ENCODE measurements around the gene CENPH.
A peak's percentile ranks its signal among the peaks of the same experiment; 100 is the strongest.
"Not testable (repeated sequence)": the region's sequence is repeated elsewhere in the genome, so short reads cannot be mapped to it uniquely, and the experiment has no call there.

The CENPH gene, protein sequence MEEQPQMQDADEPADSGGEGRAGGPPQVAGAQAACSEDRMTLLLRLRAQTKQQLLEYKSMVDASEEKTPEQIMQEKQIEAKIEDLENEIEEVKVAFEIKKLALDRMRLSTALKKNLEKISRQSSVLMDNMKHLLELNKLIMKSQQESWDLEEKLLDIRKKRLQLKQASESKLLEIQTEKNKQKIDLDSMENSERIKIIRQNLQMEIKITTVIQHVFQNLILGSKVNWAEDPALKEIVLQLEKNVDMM

DNA sequence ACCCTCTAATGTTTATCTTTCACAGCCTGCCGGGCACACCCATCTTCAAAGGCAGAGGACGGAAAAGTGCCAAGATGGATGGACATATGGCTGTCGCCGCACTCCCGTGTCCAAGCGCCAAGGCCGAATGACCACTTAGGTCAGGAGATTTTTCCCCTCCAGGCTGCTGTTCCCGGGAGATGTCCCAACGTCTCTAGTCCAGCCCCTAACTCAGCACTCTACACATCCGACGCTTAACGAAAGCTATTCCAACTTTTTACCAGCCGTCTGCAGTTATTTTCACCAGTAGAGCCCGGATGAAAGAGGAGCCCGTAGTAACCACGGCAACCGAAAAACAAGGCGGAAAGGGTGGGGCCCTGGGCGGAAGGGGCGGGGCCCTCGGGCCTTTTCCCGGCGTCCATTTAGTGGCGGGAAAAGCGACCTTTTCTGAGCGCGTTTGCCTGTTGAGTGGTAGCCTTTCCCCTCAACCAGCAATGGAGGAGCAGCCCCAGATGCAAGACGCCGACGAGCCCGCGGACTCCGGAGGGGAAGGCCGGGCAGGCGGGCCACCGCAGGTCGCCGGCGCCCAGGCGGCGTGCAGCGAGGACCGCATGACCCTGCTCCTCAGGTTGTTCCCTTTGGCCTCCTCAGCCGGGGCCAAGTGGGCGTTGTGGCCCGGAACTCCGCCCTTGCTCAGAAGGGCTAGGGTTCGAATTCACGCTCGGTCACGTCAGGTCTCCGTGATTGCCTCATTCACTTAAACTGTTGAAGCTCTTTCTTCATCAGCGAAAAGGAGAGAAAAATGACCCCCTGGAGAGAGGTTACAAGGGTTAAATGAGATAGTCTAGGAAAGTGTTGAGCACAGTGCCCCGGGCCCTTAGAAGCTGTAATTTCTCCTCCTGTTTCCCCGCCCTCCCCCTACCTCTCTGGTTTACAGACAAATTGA lies at the start of gene CENPH:
TSS of gene CENPH (plus strand) at position 422 of the 925 bp plus-strand sequence. CDS start at position 474, 52 bp downstream.
- peak within 1 kb of the TSS; percentile 81 for H3K4me3 ChIP-seq (ENCODE audit: low read depth, low read length)
- TF ChIP-seq, protein P1, sequence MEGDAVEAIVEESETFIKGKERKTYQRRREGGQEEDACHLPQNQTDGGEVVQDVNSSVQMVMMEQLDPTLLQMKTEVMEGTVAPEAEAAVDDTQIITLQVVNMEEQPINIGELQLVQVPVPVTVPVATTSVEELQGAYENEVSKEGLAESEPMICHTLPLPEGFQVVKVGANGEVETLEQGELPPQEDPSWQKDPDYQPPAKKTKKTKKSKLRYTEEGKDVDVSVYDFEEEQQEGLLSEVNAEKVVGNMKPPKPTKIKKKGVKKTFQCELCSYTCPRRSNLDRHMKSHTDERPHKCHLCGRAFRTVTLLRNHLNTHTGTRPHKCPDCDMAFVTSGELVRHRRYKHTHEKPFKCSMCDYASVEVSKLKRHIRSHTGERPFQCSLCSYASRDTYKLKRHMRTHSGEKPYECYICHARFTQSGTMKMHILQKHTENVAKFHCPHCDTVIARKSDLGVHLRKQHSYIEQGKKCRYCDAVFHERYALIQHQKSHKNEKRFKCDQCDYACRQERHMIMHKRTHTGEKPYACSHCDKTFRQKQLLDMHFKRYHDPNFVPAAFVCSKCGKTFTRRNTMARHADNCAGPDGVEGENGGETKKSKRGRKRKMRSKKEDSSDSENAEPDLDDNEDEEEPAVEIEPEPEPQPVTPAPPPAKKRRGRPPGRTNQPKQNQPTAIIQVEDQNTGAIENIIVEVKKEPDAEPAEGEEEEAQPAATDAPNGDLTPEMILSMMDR (IDR thresholded peaks at IDR 0.05; ENCODE audit: low read depth, low read length): no peak

DNA sequence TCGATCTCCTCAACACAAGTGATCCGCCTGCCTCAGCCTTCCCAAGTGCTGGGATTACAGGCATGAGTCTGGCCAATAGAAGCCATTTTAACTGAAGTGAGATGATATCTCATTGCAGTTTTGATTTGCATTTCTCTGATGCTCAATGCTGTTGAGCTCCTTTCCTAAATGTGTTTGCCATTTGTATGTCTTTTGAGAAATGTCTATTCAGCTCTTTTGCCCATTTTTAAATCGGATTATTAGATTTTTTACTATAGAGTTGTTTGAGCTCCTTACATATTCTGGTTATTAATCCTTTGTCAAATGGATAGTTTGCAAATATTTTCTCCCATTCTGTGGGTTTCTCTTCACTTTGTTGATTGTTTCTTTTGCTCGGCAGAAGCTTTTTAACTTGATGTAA lies 49.1 kb upstream of the CENPH start:
- not testable (repeated sequence) for H3K4me3 ChIP-seq (ENCODE audit: low read depth, low read length)

DNA sequence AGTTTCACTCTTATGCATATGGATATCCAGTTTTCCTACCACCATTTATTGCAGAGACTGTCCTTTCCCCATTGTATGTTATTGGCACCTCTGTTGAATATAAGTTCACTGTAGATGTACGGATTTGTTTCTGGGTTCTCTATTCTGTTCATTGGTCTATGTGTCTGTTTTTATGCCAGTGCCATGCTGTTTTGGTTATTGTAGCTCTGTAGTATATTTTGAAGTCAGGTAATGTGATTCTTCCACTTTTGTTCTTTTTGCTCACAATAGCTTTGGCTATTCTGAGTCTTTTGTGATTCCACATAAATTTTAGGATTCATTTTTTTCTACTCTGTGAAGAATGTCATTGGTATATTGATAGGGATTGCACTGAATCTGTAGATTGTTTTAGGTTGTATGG lies 48.6 kb upstream of the CENPH start:
- H3K4me3 ChIP-seq (ENCODE audit: low read depth, low read length): no peak overlapping the region
- TF ChIP-seq, protein P1 (IDR thresholded peaks at IDR 0.05; ENCODE audit: low read depth, low read length): no peak

DNA sequence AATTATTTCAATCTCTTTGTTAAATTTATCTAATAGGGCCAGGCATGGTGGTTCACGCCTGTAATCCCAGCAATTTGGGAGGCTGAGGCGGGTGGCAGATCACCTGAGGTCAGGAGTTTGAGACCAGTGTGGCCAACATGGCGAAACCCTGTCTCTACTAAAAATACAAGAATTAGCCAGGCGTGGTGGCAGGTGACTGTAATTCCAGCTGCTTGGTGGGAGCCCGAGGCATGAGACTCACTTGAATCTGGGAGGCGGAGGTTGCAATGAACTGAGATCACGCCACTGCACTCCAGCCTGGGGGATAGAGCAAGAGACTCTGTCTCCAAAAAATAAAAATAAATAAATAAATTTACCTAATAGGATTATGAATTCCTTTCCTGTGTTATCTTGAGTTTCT lies 40.8 kb upstream of the CENPH start:
- H3K4me3 ChIP-seq (ENCODE audit: low read depth, low read length): not testable (repeated sequence)

DNA sequence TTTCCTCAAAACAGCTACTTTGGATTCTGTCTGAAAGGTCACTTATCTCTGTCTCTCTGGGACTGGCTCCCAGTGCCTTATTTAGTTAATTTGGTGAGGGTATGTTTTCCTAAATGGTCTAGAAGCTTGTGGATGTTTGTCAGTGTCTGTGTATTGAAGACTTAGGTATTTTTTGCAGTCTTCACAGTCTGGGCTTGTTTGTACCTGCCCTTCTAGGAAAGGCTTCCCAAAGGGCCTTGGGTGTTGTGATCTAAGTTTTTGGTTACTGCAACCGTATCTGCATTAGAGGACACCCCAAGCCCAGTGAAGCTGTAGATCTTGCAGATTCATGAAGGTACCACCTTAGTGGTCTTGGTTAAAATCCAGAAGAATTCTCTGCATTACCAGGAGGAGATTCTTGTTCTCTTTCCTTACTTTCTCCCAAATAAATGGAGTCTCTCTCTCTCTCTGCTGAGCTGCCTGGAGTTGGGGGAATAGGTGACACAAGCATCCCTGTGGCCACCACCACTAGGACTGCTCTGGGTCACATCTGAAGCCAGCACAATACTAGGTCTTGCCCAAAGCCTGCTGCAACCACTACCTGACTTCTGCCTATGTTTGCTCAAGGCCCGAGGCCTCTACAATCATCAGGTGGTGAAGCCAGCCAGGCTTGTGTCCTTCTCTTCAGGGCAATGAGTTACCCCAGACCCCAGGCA lies 40.3 kb upstream of the CENPH start:
- TF ChIP-seq, protein P1 (IDR thresholded peaks at IDR 0.05; ENCODE audit: low read depth, low read length): no peak
- no peak overlapping the region for H3K4me3 ChIP-seq (ENCODE audit: low read depth, low read length)

DNA sequence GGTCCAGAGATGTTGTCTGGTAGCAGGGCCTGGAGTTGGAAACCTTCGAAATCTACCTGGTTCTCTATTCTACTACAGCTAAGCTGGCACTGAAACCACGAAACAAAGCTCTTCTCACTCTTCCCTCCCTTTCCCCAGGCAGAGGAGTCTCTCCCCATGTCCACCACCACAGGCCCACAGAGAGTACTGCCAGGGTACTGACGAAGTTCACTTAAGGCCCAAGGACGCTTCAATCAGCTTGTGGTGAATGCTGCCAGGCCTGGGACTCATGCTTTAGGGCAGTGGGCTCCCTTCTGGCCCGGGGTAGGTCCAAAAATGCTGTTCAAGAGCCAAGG lies 39.7 kb upstream of the CENPH start:
- H3K4me3 ChIP-seq (ENCODE audit: low read depth, low read length): no peak overlapping the region
- TF ChIP-seq, protein P1 (IDR thresholded peaks at IDR 0.05; ENCODE audit: low read depth, low read length): no peak

DNA sequence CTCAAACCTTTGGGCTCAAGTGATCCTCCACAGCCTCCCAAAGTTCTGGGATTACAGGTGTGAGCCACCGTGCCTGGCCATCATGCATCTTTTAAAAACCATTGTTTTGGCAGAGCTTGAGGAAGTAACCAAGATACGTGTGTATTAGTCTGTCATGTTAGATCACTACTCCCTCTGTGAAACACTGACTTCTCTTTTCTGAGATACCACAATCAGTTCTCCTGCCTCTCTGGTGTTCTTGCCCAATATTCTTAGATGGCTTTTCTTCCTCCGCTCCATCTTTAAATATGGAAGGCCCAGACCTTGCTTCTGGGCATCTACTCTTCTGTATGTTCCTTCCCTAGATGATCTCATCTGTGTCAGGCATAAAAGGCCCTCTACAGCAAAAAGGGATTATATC lies 36.7 kb upstream of the CENPH start:
- no peak overlapping the region for H3K4me3 ChIP-seq (ENCODE audit: low read depth, low read length)
- TF ChIP-seq, protein P1 (IDR thresholded peaks at IDR 0.05; ENCODE audit: low read depth, low read length): no peak

DNA sequence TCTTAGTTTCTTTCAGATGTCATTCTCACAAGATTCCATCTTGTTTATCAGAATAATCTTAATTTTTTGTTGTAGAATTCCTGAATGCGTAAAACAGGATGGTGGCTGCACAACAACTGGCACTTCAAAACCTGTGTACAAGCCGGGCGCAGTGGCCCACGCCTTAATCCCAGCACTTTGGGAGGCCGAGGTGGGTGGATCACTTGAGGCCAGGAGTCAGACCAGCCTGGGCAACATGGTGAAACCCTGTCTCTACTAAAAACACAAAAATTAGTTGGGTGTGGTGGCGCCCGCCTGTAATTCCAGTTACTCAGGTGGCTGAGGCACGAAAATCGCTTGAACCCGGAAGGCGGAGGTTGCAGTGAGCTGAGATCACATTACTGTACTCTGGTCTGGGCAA lies 32.9 kb upstream of the CENPH start:
- H3K4me3 ChIP-seq (ENCODE audit: low read depth, low read length): no peak overlapping the region
- TF ChIP-seq, protein P1 (IDR thresholded peaks at IDR 0.05; ENCODE audit: low read depth, low read length): no peak
